Neural progenitor cell (in vitro differentiated cells): ENCODE results near the gene DPYD.

Source experiments
- EZH2 ChIP-seq: fragments of 200-600 bp; sonication (generic); IDR thresholded peaks from 2 replicates; pipeline ENCODE4 v1.6.1; 2017; ENCODE audit warnings: antibody characterized with exemption, mild to moderate bottlenecking, moderate library complexity
- EZH2phosphoT487 ChIP-seq: fragments of 200-600 bp; sonication (generic); IDR thresholded peaks from 2 replicates; pipeline ENCODE4 v1.6.1; 2017; ENCODE audit warnings: antibody characterized with exemption
- TF ChIP-seq, protein P1 (sequence below): fragments of 200-600 bp; sonication (generic); IDR thresholded peaks from 2 replicates; pipeline ENCODE4 v1.5.1; 2017; ENCODE audit warnings: antibody characterized with exemption, mild to moderate bottlenecking

DNA sequence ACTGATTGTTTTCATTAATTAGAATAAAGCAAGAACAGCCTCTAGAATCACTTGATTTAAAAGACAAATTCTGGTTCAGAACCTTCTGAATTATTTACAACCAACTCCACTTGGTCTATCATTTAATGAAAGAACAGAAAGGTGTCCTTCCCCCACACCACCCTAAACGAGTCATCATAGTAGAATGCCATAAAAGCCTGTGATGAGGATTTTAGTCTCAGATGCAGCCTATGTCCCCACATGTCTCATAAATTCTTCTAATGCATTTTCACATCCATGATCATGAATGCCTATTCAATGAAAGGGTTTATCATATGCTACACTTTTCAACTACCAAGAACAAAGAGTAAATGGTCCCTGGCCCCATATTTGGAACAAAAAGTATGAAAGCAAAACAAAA lies 508.1 kb downstream of the DPYD start:
- TF ChIP-seq, protein P1, sequence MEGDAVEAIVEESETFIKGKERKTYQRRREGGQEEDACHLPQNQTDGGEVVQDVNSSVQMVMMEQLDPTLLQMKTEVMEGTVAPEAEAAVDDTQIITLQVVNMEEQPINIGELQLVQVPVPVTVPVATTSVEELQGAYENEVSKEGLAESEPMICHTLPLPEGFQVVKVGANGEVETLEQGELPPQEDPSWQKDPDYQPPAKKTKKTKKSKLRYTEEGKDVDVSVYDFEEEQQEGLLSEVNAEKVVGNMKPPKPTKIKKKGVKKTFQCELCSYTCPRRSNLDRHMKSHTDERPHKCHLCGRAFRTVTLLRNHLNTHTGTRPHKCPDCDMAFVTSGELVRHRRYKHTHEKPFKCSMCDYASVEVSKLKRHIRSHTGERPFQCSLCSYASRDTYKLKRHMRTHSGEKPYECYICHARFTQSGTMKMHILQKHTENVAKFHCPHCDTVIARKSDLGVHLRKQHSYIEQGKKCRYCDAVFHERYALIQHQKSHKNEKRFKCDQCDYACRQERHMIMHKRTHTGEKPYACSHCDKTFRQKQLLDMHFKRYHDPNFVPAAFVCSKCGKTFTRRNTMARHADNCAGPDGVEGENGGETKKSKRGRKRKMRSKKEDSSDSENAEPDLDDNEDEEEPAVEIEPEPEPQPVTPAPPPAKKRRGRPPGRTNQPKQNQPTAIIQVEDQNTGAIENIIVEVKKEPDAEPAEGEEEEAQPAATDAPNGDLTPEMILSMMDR, result no peak
- no peak for TF ChIP-seq EZH2phosphoT487
- no peak for TF ChIP-seq EZH2
